Heart left ventricle (tissue), 13 donors: ENCODE results near the gene ITGB4.

Experiments
- POLR2A ChIP-seq, 2 donors: fragments of 450-650 bp; IDR thresholded peaks; one replicate each; pipeline ENCODE4 v1.6.1; 2017; ENCODE audit warnings: antibody characterized with exemption in 2 of 2, mild to moderate bottlenecking in 2 of 2, moderate library complexity in 2 of 2
- TF ChIP-seq, protein P1 (sequence below), 12 donors: fragments of 200-600 bp; sonication (generic) in 4 of 12; IDR thresholded peaks; one replicate each; pipeline versions ENCODE4 v1.5.0 to v1.8.0; 2018 to 2022; ENCODE audit warnings: antibody characterized with exemption in 12 of 12, mild to moderate bottlenecking in 5 of 12
- donor health status: ischemic (EF 13 %, LVEDD 7.1; RV severe dilation, severe dysfunction).
- donor health status: DM: no; HTN: yes; CAD: no.
- donor health status: DM: no; HTN: no; CAD: no.
- donor health status: ischemic (EF 25% LVEDD 6.9; RV normal size, moderate dysfunction).
- donor health status: ischemic (EF 25% LVEDD 5.7; RV mildly dilated, moderate dysfunction).
- donor health status: ischemic (EF 35%, LVEDD 5.7; RV mildly dilated, moderate dysfunction).
- donor health status: nonischemic (EF 11% LVEDD 7.7; RV severe dilation, severe dysfunction).
- donor health status: DM: yes; HTN: yes; CAD: no.
- donor health status: PGD.
- donor health status: ischemic (EF 29% LVEDD 5.4; RV normal size, mild dysfunction).
- donor health status: nonischemic (EF 23%, LVEDD 6.1; RV moderate dilation, normal function).

GRCh38 chr17:75758131-75758905, 37.1 kb downstream of the ITGB4 start:
- TF ChIP-seq, protein P1, sequence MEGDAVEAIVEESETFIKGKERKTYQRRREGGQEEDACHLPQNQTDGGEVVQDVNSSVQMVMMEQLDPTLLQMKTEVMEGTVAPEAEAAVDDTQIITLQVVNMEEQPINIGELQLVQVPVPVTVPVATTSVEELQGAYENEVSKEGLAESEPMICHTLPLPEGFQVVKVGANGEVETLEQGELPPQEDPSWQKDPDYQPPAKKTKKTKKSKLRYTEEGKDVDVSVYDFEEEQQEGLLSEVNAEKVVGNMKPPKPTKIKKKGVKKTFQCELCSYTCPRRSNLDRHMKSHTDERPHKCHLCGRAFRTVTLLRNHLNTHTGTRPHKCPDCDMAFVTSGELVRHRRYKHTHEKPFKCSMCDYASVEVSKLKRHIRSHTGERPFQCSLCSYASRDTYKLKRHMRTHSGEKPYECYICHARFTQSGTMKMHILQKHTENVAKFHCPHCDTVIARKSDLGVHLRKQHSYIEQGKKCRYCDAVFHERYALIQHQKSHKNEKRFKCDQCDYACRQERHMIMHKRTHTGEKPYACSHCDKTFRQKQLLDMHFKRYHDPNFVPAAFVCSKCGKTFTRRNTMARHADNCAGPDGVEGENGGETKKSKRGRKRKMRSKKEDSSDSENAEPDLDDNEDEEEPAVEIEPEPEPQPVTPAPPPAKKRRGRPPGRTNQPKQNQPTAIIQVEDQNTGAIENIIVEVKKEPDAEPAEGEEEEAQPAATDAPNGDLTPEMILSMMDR (IDR thresholded peaks at IDR 0.05) = peak in 3 of 12 donors; percentile 10 to 22 (median 14)
- no peak for TF ChIP-seq POLR2A (IDR thresholded peaks at IDR 0.05)
